BE2C (cell line): ENCODE results near the gene TBL3.

Source experiments
- DNase-seq: peaks from one replicate; pipeline ENCODE4 v3.0.0-alpha.2; 2020
- H3K27me3 ChIP-seq: fragments of 250-450 bp; sonication (Bioruptor Pico); 2 replicates; pipeline ENCODE4 v1.5.1; 2020; ENCODE audit warnings: mild to moderate bottlenecking
- H3K36me3 ChIP-seq: fragments of 250-450 bp; sonication (Bioruptor Pico); 2 replicates; pipeline ENCODE4 v1.5.1; 2020; ENCODE audit warnings: mild to moderate bottlenecking
- H3K4me1 ChIP-seq: fragments of 250-450 bp; sonication (Bioruptor Pico); 2 replicates; pipeline ENCODE4 v1.5.1; 2020
- H3K4me3 ChIP-seq: 2 replicates; pipeline ENCODE4 v1.5.1; 2011; ENCODE audit warnings: low read depth, low read length
- H3K9me3 ChIP-seq: fragments of 250-450 bp; sonication (Bioruptor Pico); 2 replicates; pipeline ENCODE4 v1.5.1; 2020
- CTCF ChIP-seq: IDR thresholded peaks from 2 replicates; pipeline ENCODE4 v1.5.1; 2012; ENCODE audit warnings: mild to moderate bottlenecking, low read depth, low read length

Gene TBL3

DNA sequence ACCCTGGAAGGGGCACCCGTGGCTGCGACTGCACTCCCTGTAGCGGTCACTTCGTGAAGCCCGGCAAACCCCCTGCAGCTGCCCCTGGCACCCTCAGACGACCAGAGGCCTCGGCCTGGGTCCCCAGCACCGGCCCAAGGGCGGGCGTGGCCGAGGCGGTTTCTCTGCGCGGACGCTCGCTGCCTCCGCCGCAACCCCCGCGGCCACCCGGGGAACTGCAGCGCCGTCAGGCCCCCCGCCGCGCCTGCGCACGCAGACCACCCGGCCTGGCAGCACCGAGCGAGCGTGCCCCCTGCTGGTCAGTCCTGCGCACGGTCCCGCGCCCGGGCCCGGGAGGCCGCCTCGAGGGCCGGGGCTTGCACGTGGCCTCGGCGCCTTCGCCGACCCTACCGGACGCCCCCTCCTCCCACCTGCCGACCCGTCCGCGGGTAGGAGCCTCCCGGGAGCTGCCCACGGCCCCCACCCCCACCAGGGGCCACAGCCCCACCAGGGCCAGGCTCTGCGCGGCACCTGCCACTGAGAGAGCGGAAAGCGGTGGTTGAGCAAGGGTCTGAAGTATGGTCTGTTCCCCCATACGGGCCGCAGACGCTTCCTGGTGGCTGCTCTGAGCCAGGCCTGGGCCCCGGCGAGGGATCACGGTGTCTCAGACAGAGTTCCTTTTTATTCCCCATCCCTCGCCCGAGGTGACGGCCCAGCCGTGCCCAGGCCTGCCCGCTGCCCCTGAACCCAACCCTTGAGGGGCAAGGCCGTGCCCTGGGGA is 42.1 kb upstream of the TBL3 start:
- H3K4me1 ChIP-seq = no peaks in the 10 kb centered on the region
- peak; percentile 60 for TF ChIP-seq CTCF
- H3K9me3 ChIP-seq = no peaks in the 10 kb centered on the region
- no peaks in the 10 kb centered on the region for H3K27me3 ChIP-seq
- DNase-seq = peak; percentile 94
- H3K4me3 ChIP-seq = peak overlapping the region; percentile 61
- no peaks in the 10 kb centered on the region for H3K36me3 ChIP-seq

- H3K4me1 ChIP-seq = no peaks in the 10 kb centered on the region
- no peak for TF ChIP-seq CTCF
- no peak overlapping the region for H3K4me3 ChIP-seq
- H3K27me3 ChIP-seq = no peaks in the 10 kb centered on the region
- no peak for DNase-seq
- H3K9me3 ChIP-seq = no peaks in the 10 kb centered on the region
- no peaks in the 10 kb centered on the region for H3K36me3 ChIP-seq
Observed at GRCh38 chr16:1930338-1930720, 41.5 kb upstream of the TBL3 start.

- Histone ChIP-seq H3K36me3 (no peaks in the 10 kb centered on the region), H3K4me3 (no peak overlapping the region), H3K9me3 (no peaks in the 10 kb centered on the region), H3K4me1 (no peaks in the 10 kb centered on the region), H3K27me3 (no peaks in the 10 kb centered on the region)
- peak; percentile 42 for TF ChIP-seq CTCF
- DNase-seq = peak; percentile 67
Observed at GRCh38 chr16:1932050-1933028, 39.5 kb upstream of the TBL3 start.

DNA sequence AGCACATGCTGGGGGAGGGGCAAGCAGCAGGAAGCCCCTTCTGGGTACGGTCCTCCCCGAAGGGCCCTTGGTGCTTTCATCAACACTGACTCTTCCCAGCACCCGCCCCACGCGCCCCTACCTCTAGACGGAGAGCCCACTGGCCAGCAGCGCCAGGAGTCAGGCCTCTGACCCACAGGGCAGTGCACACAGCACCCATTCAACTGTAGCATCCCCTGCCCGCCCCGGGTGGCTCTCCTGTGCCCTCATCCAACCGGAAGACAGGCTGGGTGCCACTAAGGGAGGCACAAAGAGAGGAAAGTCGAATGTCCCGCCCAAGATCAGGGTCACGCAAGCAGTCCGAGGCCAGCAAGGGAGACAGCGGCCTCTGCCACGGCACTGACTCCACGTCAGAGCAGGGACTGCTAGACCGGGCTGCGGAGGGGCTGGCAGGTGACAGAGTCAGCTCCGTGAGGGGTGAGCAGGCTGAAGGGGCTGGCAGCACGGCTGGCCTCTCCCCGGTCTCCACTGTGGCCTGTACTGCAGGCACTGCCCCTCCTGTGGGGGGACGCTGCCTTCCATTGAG is 38.7 kb upstream of the TBL3 start:
- Histone ChIP-seq H3K27me3 (no peaks in the 10 kb centered on the region), H3K9me3 (no peaks in the 10 kb centered on the region), H3K4me3 (no peak overlapping the region), H3K4me1 (no peaks in the 10 kb centered on the region), H3K36me3 (peaks cover 5% of the 10 kb centered on the region; the same call in 1 of the 2 replicates)
- DNase-seq = no peak
- TF ChIP-seq CTCF = no peak

GRCh38 chr16:1936945-1937479 is 34.8 kb upstream of the TBL3 start:
- Histone ChIP-seq H3K4me3 (no peak overlapping the region), H3K27me3 (no peaks in the 10 kb centered on the region), H3K36me3 (peaks cover 6% of the 10 kb centered on the region; the same call in 1 of the 2 replicates), H3K4me1 (no peaks in the 10 kb centered on the region), H3K9me3 (no peaks in the 10 kb centered on the region)
- no peak for TF ChIP-seq CTCF
- no peak for DNase-seq
